ENCODE data around the gene FXYD6.

- TF ChIP-seq, protein P1, sequence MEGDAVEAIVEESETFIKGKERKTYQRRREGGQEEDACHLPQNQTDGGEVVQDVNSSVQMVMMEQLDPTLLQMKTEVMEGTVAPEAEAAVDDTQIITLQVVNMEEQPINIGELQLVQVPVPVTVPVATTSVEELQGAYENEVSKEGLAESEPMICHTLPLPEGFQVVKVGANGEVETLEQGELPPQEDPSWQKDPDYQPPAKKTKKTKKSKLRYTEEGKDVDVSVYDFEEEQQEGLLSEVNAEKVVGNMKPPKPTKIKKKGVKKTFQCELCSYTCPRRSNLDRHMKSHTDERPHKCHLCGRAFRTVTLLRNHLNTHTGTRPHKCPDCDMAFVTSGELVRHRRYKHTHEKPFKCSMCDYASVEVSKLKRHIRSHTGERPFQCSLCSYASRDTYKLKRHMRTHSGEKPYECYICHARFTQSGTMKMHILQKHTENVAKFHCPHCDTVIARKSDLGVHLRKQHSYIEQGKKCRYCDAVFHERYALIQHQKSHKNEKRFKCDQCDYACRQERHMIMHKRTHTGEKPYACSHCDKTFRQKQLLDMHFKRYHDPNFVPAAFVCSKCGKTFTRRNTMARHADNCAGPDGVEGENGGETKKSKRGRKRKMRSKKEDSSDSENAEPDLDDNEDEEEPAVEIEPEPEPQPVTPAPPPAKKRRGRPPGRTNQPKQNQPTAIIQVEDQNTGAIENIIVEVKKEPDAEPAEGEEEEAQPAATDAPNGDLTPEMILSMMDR (conservative IDR thresholded peaks at IDR 0.05; ENCODE audit: low read depth, low read length): no peak
- TF ChIP-seq EZH2 (IDR thresholded peaks at IDR 0.05; ENCODE audit: borderline replicate concordance, low read depth, low read length, poor library complexity, severe bottlenecking): no peak
Measured at GRCh38 chr11:117884994-117885393, 8.5 kb upstream of the FXYD6 start.

All from A673 (cell line).